ENCODE results near the gene ADCY2. TPM values are rescaled to one million over a fixed set of nuclear protein-coding genes. Genes with fewer than 3 reads are reported as not detected.

Gene ADCY2
- total RNA-seq, 2 donors from 2014 or later = 5.2 to 17.7 TPM

- intact Hi-C loops (cut with DNase I) = loop anchor here (10.0 kb wide), 1 partner anchor 1085 kb away; no protein-coding TSS in a partner anchor
- TF ChIP-seq POLR2AphosphoS5 (IDR thresholded peaks at IDR 0.05) = no peak
- TF ChIP-seq CTCF (IDR thresholded peaks at IDR 0.05) = peak in 2 of 4 experiments; percentile 18 to 26
- DNase-seq (ENCODE audit: low spot score) = peak; percentile 44
Observed at GRCh38 chr5:7849681-7850394, 453.9 kb downstream of the ADCY2 start.

GRCh38 chr5:7850395-7851239 is 454.7 kb downstream of the ADCY2 start, which contains the start of gene CFAP90:
Gene CFAP90 (minus strand): TSS chr5:7851133. CDS start chr5:7851021, 112 bp downstream.
- 1% methylated on average over 19 of the region's 76 CpGs for WGBS
- TF ChIP-seq POLR2A (IDR thresholded peaks at IDR 0.05) (no peak), CTCF (IDR thresholded peaks at IDR 0.05) (peak in 2 of 4 experiments; percentile 42 to 53), POLR2AphosphoS5 (IDR thresholded peaks at IDR 0.05) (no peak)
- DNase-seq (ENCODE audit: low spot score) = peak; percentile 62
- Histone ChIP-seq H3K36me3 (no peaks in the 10 kb centered on the region), H3K27me3 (replicated peaks; ENCODE audit: insufficient read depth) (no peaks in the 10 kb centered on the region), H3K27ac (peak within 1 kb of the TSS; percentile 44 to 76), H3K4me1 (replicated peaks) (no peaks in the 10 kb centered on the region), H3K9me3 (no peaks in the 10 kb centered on the region), H3K4me3 (peak within 1 kb of the TSS; percentile 37 to 61)
- intact Hi-C loops (cut with DNase I) = loop anchor here (10.0 kb wide), 1 partner anchor 1086 kb away; no protein-coding TSS in a partner anchor

More at GRCh38 chr5:7849681-7850394, 453.9 kb downstream of the ADCY2 start:
- H3K27me3 ChIP-seq (replicated peaks; ENCODE audit: insufficient read depth) = no peaks in the 10 kb centered on the region
- no peaks in the 10 kb centered on the region for H3K4me1 ChIP-seq (replicated peaks)
- WGBS = 1% methylated on average over 29 of the region's 44 CpGs
- peak overlapping the region; percentile 37 to 61 for H3K4me3 ChIP-seq
- no peaks in the 10 kb centered on the region for H3K9me3 ChIP-seq
- H3K27ac ChIP-seq = peak overlapping the region; percentile 41 to 44
- H3K36me3 ChIP-seq = no peaks in the 10 kb centered on the region

GRCh38 chr5:7851240-7851592 is 455.3 kb downstream of the ADCY2 start:
- no peaks in the 10 kb centered on the region for H3K36me3 ChIP-seq
- peak overlapping the region; percentile 37 to 61 for H3K4me3 ChIP-seq
- H3K9me3 ChIP-seq = no peaks in the 10 kb centered on the region
- peak overlapping the region; percentile 41 to 44 for H3K27ac ChIP-seq
- no peak for DNase-seq (ENCODE audit: low spot score)
- intact Hi-C loops (cut with DNase I) = loop anchor here (10.0 kb wide), 1 partner anchor 1086 kb away; no protein-coding TSS in a partner anchor
- H3K27me3 ChIP-seq (replicated peaks; ENCODE audit: insufficient read depth) = no peaks in the 10 kb centered on the region
- no peak for TF ChIP-seq POLR2AphosphoS5 (IDR thresholded peaks at IDR 0.05)
- no peak for TF ChIP-seq CTCF (IDR thresholded peaks at IDR 0.05)
- no peak for TF ChIP-seq POLR2A (IDR thresholded peaks at IDR 0.05)
- 46% methylated on average over 16 of the region's 16 CpGs for WGBS
- no peaks in the 10 kb centered on the region for H3K4me1 ChIP-seq (replicated peaks)

GRCh38 chr5:7851617-7852289 is 455.8 kb downstream of the ADCY2 start:
- TF ChIP-seq POLR2A (IDR thresholded peaks at IDR 0.05) = no peak
- peak; percentile 87 for TF ChIP-seq POLR2AphosphoS5 (IDR thresholded peaks at IDR 0.05)
- no peak for TF ChIP-seq CTCF (IDR thresholded peaks at IDR 0.05)
- WGBS = 49% methylated on average over 8 of the region's 8 CpGs
- H3K4me1 ChIP-seq (replicated peaks) = no peaks in the 10 kb centered on the region
- H3K9me3 ChIP-seq = no peaks in the 10 kb centered on the region
- no peak overlapping the region for H3K4me3 ChIP-seq
- no peaks in the 10 kb centered on the region for H3K36me3 ChIP-seq
- no peaks in the 10 kb centered on the region for H3K27me3 ChIP-seq (replicated peaks; ENCODE audit: insufficient read depth)
- peak; percentile 79 for DNase-seq (ENCODE audit: low spot score)
- peak overlapping the region; percentile 44 to 76 for H3K27ac ChIP-seq
- intact Hi-C loops (cut with DNase I) = loop anchor here (10.0 kb wide), 1 partner anchor 1087 kb away; no protein-coding TSS in a partner anchor

Measured in prostate gland (tissue), 2 donors.